ENCODE results near the gene TCEA2.

TCEA2 gene

DNA sequence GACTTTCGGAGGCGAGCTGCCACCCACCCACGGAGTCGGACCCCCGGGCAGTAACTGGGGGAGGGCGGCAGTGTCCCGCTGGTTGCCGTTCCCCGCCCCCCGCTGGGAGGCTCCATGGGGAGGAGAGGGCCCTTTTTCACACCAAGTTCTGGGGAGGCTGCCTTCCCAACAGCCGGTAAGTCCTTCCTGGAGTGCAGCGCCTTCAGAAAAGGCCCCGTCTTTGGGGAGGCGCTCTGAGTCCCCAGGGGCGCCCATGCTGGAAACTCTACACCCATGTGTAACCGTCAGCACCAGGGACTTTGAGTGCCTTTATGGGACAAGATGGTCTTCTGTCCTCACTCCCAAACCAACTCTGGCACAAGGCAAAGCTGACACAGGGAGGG, 13.1 kb upstream of the TCEA2 start:
- no peak for FAIRE-seq

DNA sequence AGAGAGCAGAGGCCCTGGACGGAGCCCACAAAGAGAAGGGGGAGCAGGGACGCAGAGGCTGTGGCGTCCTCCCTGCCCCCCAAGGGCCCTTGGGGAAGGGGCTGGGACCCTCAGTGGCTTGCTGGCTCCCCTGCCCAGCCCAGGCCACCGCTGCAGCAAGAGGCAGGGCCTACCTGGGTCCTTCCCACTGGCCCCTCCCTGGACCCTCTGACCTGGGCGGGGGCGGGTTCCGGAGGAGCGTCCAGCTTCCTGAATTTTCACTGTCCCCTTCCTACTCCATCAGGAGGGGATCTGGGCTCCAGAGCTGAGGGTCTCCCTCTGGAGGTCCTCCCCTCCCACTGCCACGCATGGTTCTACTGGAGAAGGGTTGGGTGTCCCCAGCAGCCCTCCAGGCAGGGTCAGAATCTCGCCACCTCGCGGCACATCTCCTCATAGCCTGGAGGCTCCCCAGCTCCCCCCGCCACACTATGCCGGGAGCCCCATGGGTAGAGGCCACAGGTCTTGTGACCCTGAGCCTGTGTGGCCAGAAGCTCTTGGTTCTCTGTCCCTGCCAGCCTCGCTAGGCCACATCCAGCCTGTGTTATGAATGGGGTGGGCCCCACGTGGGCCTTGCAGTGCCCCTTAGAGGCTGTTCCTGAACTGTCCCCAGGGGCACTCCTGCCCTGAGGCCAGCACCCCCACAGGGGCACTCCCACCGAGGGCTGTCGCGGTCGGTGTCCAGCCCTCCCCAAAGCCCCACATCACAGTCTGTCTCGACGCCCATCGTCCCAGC, 12.6 kb upstream of the TCEA2 start:
- FAIRE-seq, result no peak

- FAIRE-seq, result no peak
Measured at GRCh38 chr20:64051033-64051452, 12.0 kb upstream of the TCEA2 start.

GRCh38 chr20:64051561-64052325, 11.3 kb upstream of the TCEA2 start:
- no peak for FAIRE-seq

DNA sequence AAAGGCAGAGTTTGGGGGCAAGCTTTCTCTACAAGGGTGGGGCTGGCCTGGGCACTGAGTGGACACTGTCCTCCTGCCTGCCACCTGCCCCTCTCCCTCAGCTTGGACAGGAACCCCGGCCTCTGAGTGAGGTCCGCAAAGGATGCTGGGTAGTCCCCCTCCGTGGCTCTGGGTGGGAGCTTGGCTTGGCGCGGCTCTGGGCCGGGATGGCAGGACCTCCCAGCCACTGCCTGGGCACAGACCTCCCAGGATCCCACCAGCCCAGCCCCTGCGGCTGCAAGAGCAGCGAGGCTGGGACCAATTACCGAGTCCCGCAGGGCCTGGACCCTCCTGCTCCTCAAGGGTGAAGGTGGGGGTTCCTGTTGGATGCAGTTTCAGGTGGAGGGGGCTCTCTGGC, 10.7 kb upstream of the TCEA2 start:
- no peak for FAIRE-seq

DNA sequence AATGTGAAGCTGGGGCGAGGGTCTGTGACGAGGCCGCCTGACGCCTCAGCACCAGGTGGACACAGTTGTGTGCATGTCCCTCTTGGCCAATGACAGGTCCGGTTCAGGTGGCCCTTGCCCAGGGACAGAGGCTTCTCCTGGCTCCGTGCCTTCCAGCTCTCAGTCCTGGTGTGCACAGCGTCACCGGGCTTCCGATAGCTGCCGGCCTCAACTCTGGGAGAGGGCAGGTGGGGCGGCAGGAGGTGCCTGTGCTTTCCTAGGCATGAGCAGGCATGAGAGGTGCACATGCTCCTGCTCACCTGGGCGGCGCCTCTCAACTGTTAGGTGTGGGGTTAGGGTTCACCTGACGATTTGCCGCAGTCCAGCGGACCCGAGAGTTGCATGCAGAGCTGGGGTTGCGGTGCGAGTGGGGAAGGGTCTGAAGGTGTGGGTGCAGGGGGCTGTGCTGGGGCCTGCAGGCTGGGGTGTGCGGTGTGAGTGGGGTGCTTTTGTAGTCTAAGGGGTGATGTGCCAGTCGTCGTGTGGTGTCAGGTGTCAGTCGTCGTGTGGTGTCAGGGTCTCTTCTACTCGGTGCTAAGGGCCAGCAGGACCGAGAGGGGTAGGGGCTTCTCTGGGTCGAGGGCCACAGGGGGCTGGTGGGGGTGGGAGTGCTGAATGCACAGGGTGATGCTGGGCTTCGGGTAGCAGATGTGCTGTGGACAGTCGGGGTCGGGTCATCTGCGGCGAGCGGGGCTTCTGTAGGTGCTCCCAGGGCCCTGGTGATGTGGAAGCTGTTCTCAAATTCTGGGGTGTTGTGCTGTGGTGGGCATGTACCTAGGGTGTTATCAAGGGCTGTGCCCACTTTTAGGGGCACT, 9.8 kb upstream of the TCEA2 start:
- no peak for FAIRE-seq

- FAIRE-seq, result no peak
Measured at GRCh38 chr20:64053841-64054661, 8.9 kb upstream of the TCEA2 start.

DNA sequence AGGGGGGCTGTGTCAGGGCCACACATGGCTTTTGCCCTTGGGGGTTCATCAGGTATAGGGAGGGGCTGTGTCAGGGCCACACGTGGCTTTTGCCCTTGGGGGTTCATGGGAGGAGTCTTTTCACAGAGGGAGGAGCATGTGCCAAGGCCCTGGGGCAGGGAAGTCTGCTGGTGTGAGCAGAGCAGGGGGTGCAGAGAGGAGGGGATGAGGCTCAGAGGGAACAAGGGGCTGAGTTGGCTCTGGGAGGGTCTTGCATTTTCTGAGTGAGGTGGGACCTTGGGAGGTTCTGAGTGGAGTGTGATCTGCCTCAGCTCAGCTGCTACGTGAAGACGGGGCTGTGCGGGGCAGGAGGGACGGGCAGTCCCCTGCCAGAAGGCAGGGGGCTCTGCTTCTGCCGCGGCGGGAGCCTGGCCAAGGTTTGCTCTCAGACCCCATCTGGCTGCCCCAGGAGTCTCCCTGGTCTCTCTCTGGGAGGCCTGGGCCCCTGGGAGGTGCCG, 7.6 kb upstream of the TCEA2 start:
- no peak for FAIRE-seq

- FAIRE-seq, result no peak
Measured at GRCh38 chr20:64055893-64056638, 6.9 kb upstream of the TCEA2 start.

DNA sequence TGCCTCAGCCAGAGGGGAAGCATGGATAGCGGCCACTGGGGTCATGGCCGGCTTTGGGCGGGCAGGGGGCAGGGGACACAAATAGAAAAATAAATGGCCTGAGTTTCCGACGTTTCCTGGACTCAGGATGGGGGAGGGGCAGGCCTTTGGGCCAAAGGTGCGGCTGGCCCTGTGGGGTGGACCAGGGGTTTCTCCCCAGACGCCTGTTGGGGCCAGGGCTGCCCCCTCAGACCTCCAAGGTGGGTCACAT, 6.4 kb upstream of the TCEA2 start:
- no peak for FAIRE-seq

DNA sequence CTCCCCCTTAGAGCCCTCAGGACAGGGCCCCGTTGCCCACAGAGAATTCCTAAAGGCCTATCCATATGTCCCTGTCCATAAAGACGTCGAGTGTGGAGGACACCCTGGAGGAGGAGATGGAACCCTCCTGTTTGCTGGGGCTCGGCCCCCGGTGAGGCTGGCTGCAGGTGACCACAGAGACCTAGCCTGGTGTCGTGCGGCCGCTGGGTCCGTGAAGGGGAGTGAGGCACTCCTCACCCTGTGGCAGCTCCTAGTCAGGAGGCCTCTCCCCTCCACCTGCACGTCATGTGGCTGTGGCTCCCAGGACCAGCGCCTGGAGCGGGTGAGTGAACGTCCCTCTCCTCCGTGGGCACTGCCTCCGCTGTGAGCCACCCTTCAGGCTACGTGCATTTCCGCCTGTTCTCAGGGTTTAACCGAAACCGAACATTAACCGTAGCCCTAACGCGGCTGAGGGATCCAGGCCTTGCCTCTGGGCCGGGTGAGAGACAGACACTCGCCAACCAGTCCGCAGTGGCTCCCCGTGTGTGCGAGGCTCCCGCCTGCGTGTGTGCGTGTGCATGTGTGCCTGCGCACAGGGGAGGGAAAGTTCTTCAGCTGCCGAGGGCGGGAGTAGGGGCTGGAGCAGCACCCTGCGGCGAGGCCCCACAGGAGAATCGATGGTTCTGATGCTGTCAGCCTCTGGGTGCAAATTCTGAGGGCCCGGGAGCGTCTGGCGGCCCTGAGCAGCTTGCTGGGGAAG, 5.9 kb upstream of the TCEA2 start:
- no peak for FAIRE-seq

GRCh38 chr20:64057628-64058498, 5.1 kb upstream of the TCEA2 start:
- FAIRE-seq, result no peak

DNA sequence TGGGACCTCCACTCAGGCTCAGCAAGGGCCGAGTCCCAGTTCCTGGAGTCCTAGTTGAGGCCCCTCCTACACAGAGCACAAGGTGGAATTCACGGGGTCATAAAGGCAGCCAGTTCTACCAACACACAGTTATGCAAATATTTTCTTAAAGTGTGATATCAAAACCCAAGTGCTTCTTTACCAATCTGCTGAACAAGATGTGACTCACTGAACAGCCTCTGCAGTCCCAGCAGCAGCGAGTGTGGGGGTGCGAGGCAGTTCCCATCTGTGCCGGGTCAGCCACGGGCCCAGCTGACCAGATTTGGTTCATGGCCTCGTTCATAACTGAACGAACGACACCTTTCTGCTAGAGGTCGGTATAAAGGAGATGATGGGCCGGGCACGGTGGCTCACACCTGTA, 4.5 kb upstream of the TCEA2 start:
- FAIRE-seq, result no peak

- FAIRE-seq, result no peak
Measured at GRCh38 chr20:64062276-64062595, 762 bp upstream of the TCEA2 start.

GRCh38 chr20:64063389-64064144, 569 bp downstream of the TCEA2 start:
- no peak for FAIRE-seq

DNA sequence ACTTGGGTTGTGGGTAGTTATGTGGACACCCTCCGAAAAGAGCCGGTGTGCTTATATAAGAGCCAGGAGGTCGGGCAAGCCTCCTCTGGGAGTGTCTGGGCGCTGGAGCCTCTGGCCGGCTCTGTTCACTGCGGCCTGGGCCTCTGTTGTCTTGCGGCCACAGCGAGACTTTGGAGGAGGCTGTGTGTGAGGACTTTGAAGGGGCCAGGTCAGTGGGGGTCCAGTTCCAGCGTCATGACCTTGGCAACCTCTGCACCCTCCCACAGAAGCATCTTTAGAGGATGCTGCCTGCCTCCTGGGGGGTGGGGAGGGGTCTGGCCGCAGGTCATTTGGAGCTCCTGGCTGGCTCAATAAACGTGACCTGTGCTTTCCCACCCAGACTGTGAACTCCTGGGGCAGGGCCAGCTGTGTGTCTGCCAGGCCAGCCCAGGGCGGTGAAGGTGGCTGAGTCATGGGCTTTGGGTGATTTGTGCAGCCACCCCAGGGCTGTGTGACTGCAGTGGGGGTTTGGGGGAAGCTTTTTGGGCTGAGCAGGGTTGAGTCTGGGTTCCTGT, 1.2 kb downstream of the TCEA2 start:
- FAIRE-seq, result no peak

DNA sequence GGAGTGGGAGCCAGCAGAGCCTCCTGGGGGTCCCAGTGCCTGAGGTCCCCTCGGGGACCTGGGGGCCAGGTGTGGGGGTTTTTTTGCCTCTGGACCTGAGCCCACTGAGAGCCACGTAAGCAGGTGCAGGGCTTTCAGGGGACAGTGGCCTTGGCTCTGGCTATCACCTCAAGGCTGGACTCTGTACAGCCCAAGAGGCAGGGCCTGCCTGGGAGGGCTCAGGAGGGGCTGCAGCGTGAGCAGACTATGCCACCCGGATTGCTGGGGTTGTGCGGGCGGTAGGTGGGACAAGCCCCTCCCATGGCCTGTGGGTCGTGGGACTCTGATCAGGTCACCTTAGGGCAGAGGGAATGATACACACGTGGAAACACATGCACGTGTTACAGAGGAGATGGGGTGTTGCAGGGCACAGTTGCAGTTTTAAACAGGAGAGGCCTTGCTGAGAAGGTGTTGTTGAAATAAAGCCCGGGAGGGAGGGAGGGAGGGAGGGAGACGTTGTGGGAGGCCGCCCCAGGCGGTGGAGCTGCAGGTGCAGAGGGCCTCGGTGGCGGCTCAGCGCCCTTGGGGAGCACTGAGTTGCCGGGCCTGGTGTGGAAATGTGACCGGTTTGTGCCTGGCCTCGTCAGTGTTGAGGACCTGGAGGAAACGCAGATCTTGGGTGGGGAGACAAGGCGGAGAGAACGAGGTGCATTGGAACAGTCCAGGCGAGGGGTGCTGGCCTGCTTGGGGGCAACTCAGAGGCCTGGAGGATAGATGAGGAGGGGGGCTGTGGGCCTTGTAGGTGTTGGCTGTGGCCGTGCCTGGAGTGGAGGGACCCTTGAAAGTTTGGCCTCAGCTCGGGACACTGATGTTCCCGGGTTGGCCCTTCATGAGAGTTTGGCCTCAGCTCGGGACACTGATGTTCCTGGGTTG, 2.3 kb downstream of the TCEA2 start:
- no peak for FAIRE-seq

DNA sequence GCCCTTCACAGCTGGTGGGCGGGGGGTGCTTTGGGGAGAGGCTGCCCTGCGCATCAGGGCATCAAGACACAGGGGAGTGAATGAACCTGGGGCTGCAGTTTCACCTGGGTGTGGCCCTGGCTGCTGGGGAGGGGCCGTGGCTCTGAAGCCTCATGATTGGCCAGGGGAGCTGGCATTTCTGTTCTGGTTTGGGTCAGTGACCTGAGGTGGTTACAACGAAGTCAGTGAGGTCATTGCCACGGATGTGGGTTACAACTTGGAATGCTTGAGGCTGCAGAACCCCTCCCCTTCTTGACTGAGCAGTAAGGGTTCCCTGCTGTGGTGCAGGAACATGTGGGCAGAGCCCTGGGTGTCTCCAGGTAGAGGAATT, 3.0 kb downstream of the TCEA2 start:
- FAIRE-seq, result no peak

All from endometrium (tissue), 2 donors.